C1 segment of cervical spinal cord (tissue), 14 donors: ENCODE data around the gene DSCAM.
"Not testable (repeated sequence)": the region's sequence is repeated elsewhere in the genome, so short reads cannot be mapped to it uniquely, and the experiment has no call there.

ENCODE experiments used
- DNase-seq, 14 donors: peaks; one replicate each; lab custom pipeline; 2025; lab: John Stamatoyannopoulos, UW

Gene DSCAM

GRCh38 chr21:40054403-40054802, 792.6 kb downstream of the DSCAM start:
- DNase-seq = peak in 5 of 14 donors; percentile 1 to 9 (median 6)

DNA sequence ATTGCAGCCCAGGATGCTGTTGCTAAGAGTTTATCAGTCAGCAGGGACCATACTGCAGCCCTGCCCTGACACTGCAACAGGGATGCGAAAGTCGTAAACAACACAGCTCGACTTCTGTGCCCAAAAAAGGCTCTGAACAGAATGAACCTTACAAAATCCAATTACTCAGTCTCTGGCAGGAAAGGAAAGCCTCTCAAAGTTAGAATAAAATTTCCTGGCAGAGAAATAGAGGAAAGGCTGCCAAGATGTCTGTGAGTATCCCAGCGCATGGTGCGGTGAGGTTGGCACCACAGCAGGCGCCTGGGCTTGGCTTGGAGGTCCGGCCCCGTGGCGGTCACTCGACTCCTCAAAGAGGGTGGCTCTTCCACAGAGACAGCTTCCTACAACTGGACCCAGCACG, 794.0 kb downstream of the DSCAM start:
- DNase-seq = peak in 9 of 14 donors; percentile 16 to 66 (median 31)

DNA sequence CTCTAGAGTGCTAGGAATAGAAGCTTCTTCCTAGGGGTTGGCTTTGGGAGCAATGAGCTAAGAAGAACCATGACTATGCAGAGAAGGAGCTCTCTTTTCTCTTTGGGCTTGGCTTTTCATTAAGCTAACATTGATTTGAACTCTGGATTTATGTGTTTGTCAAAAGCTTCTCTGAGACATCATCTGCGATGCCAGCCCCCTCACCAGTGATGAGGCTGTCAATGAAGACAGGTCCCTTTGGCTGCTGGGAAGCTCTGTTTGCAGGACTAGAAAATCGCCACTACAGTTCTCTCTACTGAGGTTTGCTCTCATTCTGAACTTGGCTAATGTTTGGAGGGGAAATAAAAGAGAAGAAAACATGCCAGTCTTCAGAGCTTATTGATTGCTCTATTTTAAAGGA, 794.7 kb downstream of the DSCAM start:
- no peak for DNase-seq

DNA sequence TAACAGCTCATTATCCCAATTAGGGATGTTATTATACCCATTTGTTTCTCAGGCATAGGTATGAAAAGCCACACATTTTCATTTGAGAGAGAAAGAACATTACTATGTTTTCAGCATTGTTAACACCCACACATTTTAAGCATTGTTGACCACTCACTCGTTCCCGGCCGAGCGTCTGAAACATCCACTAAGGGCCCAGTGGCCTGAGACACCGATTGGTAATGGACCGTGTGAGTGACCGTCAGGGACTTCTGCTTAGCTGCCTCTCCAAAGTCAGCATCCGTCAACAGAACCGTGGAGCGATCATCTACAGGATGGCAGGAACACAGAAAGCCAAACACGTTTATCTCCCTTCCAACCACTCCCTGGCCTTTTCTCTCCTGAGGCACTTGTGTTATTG, 795.2 kb downstream of the DSCAM start:
- no peak for DNase-seq

GRCh38 chr21:40049931-40050290, 797.0 kb downstream of the DSCAM start:
- no peak for DNase-seq

DNA sequence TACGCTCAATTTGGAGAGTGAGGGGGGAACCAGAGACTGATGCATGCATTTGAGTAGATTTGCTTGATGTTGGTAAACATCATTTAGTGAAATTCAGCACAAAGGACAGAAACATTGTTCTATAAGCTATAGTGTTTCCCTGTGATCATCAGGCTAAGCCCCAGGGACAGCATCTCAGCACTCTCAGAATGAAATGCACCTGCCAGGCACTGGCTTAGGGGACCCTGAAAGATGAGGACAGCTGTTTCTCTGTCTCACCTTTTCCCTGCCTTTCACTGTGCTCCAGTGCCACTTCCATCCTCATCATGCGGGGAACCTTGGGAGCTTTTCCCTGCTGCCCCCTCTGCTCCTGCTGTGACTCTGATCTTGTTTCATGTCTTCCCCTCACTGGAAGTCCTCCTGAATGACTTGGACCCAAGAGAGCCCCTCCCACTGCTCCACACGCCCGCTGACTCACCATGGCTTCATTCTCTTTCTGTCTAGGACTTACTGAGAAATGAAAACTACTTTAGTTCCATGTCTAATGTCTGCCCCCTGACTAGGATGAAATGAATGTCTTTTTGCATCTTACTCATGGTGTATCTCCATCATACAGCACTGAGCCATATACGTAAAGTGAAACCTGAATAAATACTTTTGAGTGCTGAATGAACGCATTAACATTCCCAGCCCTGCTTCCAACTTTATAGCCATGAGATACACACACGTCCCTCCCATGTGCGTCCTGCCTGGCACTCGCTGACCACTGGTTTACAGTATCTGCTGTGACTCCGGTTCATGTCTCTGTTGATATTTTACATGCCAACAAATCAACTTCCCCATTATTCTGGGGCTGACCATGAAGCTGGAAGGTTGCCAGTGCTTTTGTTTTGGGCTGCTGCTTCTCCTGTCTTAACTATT, 797.7 kb downstream of the DSCAM start:
- DNase-seq = peak in 1 of 14 donors; percentile 22

DNA sequence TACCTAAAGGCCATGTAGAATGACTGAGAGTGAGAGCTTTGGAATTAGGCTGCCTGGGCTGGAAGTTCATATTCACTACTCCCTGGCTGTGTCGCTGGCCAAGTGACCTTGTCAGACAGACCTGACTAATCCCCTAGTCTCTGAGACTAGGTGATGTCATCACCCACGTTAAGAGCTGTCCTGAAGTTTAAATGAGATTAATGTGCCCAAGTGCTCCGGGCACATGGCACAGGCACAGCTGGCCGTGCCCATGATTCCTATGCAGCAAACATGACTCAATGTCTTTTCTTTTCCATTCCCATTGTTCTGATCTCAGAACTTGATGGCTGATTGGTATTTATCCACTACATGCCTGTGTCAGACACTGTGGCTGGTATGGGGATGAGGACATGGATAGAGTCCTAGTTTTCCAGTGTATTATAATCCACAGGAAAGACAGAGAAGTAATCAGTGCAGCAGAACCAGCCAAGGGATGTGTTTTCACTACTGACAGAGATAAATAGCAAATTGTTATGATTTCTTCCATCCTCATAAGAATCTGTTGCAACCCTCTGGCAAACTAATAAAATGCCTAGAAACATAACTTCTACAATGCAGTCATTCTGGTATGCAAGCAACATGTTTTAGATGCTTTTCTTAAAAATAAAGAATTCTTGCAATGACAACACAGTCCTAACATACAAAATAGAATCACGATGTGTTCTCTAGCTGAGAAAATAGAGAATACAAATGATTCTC, 798.8 kb downstream of the DSCAM start:
- DNase-seq = peak in 1 of 14 donors; percentile 32

DNA sequence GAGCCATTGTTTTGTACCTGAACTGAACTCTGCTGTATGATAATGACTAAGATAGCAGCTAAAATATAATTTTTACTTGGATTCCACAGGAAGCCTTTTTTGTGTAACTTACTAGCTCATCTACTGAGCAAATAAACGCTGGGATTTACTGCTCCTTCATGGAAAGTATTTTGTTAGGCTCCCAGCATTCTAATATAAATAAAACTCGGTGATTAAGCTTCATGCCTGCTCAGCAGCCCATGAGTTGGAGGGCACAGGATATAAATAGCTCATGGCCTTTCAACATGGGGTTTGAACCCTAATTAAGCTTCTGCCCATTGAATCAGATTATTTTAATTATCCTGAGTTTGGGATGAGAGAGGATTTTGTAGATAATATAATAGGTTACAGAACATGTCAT, 799.7 kb downstream of the DSCAM start:
- DNase-seq = no peak

GRCh38 chr21:40043866-40044265, 803.1 kb downstream of the DSCAM start:
- no peak for DNase-seq

- no peak for DNase-seq
Observed at GRCh38 chr21:40043423-40043822, 803.5 kb downstream of the DSCAM start.

GRCh38 chr21:40041446-40041845, 805.5 kb downstream of the DSCAM start:
- DNase-seq = no peak

GRCh38 chr21:40033156-40033782, 813.7 kb downstream of the DSCAM start:
- DNase-seq = not testable (repeated sequence)

GRCh38 chr21:40029888-40030287, 817.1 kb downstream of the DSCAM start:
- no peak for DNase-seq

GRCh38 chr21:40028393-40028792, 818.6 kb downstream of the DSCAM start:
- not testable (repeated sequence) for DNase-seq

DNA sequence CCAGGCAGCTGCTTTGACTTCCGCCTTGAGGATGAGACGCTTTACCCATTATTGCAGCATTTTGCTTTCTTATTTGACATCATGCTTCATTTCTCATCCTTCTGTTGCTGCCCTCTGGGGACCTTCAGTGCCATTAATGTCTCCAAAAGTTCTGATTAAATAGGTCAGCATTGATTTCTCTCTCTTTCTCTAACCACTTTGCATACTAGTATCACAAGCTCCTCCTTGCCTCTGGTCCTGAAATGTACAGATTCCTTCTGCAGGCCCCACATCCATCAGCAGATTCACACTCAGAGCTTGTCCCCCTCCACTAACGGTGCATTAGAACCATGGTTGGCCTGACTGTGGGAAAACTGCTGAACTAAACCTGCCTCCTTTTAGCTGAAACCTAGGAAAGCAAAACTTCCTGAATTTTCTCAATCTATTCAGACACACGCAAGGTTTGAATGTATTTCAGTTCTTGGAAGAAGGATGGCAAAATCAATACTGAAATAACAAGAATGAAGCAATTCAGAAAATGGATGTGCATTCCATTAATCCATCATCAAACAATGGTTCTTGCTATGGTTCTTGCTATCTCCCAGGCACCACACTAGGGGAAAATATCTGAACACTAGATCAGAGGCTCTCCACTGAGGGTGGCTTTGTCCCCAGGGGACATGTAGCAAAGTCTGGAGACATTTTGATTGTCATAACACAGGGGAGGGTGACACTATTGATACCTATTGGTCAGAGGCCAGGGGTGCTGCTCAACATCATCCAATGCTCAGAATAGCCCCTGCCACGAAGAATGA, 825.2 kb downstream of the DSCAM start:
- no peak for DNase-seq

GRCh38 chr21:40020651-40021050, 826.3 kb downstream of the DSCAM start:
- DNase-seq = no peak

DNA sequence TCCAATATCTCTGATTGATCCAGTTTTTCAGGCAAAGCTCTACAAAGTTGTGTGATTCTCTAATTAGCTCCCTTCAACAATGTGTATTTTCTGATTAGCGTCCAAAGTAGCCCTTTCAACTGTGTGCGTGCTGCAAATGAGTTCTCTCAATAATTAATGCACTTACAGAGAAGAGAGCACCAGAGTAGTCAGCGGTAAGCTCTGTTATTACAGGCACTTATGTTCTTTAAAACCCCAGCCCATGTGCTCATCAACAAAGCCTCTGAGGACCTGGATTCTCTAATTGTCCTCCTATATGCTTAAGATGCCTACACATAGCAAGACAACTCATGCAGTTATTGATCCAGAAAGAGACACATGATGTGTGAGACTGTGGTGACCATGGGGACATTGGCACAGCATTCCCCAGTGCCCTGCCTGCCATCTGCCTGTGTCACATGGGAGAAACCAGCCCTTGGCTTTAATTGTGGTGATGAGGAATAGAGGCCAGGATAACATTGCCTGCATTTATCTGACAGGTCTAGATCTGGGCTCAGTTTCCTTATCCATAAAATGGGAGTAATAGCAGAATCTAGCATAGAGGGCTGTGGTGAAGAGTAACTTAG, 828.0 kb downstream of the DSCAM start:
- no peak for DNase-seq

DNA sequence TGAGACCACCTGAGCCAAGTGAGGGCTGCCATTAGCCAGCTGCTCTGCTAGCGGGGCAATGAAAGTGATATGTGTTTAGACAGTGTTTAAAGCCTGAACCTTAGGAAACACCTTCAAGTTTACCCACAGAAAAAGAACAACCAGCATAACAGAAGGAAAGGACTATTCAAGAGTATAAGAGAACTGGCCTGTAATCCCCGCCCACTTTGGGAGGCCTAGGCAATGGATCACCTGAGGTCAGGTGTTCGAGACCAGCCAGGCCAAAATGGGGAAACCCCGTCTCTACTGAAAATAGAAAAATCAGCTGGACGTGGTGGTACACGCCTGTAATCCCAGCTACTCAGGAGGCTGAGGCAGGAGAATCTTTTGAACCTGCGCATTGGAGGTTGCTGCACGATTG, 830.3 kb downstream of the DSCAM start:
- DNase-seq = no peak

- no peak for DNase-seq
Observed at GRCh38 chr21:40016234-40016633, 830.7 kb downstream of the DSCAM start.

DNA sequence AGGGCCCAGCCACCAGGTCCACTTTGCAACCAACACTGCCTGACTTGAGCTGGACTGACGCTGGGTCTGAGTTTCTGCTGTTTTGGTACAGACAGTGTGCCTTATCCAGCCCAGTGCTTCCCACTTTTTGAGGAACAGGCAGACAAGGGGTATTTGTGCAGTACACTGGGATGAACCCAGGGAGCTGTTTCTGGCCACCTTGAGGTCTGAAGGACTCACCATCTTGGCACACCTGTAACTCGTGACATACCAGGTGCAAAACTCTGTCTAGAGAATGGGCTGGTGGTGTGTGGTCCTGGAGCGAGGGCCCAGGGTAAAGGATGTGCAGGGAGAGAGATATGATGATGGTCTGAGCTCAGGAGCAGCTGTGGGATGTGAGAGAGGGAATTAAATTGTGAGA, 831.1 kb downstream of the DSCAM start:
- no peak for DNase-seq

DNA sequence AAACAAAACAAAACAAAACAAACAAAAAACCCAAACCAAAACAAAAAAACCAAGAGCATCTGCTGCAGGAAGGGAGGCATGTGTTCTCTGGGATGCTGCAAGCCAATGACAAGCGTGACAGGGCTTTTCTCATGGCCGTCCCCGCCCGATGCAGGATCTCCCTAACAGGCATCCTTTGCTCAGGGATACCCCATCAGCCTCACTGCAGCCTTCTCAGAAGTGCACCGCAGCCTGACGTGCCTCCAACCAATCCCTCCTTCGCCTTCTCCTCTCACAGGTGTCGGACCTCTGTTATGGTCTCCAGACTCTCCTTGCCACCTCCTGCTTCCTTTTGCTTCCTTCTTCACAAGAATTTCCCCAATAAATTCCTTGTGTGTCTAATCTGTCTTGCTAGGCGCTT, 832.6 kb downstream of the DSCAM start:
- DNase-seq = no peak
